ENCODE measurements around the gene NOD2. TPM values are rescaled to one million over a fixed set of nuclear protein-coding genes. Genes with fewer than 3 reads are reported as not detected.
A peak's percentile ranks its signal among the peaks of the same experiment; 100 is the strongest.

Gene NOD2
- under 1 TPM; 0.34 to 0.54 (median 0.46) TPM for polyA plus RNA-seq (ENCODE audit: insufficient read length in 4 of 4)

- no peak for DNase-seq (ENCODE audit: low read depth in 4 of 4, low spot score in 3 of 4)
Observed at GRCh38 chr16:50692999-50693781, at the start of gene NOD2. Gene NOD2 (plus strand): TSS chr16:50693606. CDS start chr16:50699496, 5,890 bp downstream.

GRCh38 chr16:50644245-50644644 is 49.2 kb upstream of the NOD2 start:
- no peak for DNase-seq (ENCODE audit: low read depth in 4 of 4, low spot score in 3 of 4)

- no peak for DNase-seq (ENCODE audit: low read depth in 4 of 4, low spot score in 3 of 4)
Observed at GRCh38 chr16:50644729-50645128, 48.7 kb upstream of the NOD2 start.

- no peak for DNase-seq (ENCODE audit: low read depth in 4 of 4, low spot score in 3 of 4)
Observed at GRCh38 chr16:50645563-50646220, 47.7 kb upstream of the NOD2 start.

- DNase-seq (ENCODE audit: low read depth in 4 of 4, low spot score in 3 of 4), result no peak
Observed at GRCh38 chr16:50646345-50646744, 47.1 kb upstream of the NOD2 start.

- DNase-seq (ENCODE audit: low read depth in 4 of 4, low spot score in 3 of 4), result no peak
Observed at GRCh38 chr16:50651835-50652438, 41.5 kb upstream of the NOD2 start.

GRCh38 chr16:50652836-50653425 is 40.5 kb upstream of the NOD2 start:
- DNase-seq (ENCODE audit: low read depth in 4 of 4, low spot score in 3 of 4), result no peak

- DNase-seq (ENCODE audit: low read depth in 4 of 4, low spot score in 3 of 4), result no peak
Observed at GRCh38 chr16:50653633-50654519, 39.5 kb upstream of the NOD2 start.

GRCh38 chr16:50655558-50656055 is 37.8 kb upstream of the NOD2 start:
- no peak for DNase-seq (ENCODE audit: low read depth in 4 of 4, low spot score in 3 of 4)

GRCh38 chr16:50657241-50657640 is 36.2 kb upstream of the NOD2 start:
- no peak for DNase-seq (ENCODE audit: low read depth in 4 of 4, low spot score in 3 of 4)

- no peak for DNase-seq (ENCODE audit: low read depth in 4 of 4, low spot score in 3 of 4)
Observed at GRCh38 chr16:50659806-50660205, 33.6 kb upstream of the NOD2 start.

- no peak for DNase-seq (ENCODE audit: low read depth in 4 of 4, low spot score in 3 of 4)
Observed at GRCh38 chr16:50662306-50662940, 31.0 kb upstream of the NOD2 start.

- DNase-seq (ENCODE audit: low read depth in 4 of 4, low spot score in 3 of 4), result no peak
Observed at GRCh38 chr16:50664270-50664669, 29.1 kb upstream of the NOD2 start.

- DNase-seq (ENCODE audit: low read depth in 4 of 4, low spot score in 3 of 4), result peak in 3 of 4 donors; percentile 58 to 69 (median 59)
Observed at GRCh38 chr16:50665128-50665878, 28.1 kb upstream of the NOD2 start.

- no peak for DNase-seq (ENCODE audit: low read depth in 4 of 4, low spot score in 3 of 4)
Observed at GRCh38 chr16:50666658-50667496, 26.5 kb upstream of the NOD2 start.

GRCh38 chr16:50667497-50668367 is 25.7 kb upstream of the NOD2 start:
- no peak for DNase-seq (ENCODE audit: low read depth in 4 of 4, low spot score in 3 of 4)

All from left renal pelvis (tissue), 4 donors.